Lower leg skin (tissue), 4 donors: ENCODE data around the gene TGFBR2. TPM values are rescaled to one million over a fixed set of nuclear protein-coding genes. Genes with fewer than 3 reads are reported as not detected.
"Not testable (repeated sequence)": the region's sequence is repeated elsewhere in the genome, so short reads cannot be mapped to it uniquely, and the experiment has no call there.

Experiments
- DNase-seq, 2 donors: peaks; one replicate each; pipeline ENCODE4 v3.0.0-alpha.2; 2019; ENCODE audit warnings: low spot score in 2 of 2
- H3K4me3 ChIP-seq: fragments of 200-600 bp; sonication (generic); 2 replicates; pipeline ENCODE4 v1.5.1; 2017; ENCODE audit warnings: mild to moderate bottlenecking, low read depth; ENCODE audit not compliant: poor library complexity, severe bottlenecking
- POLR2A ChIP-seq, 2 donors: fragments of 450-650 bp; IDR thresholded peaks; one replicate each; pipeline ENCODE4 v1.6.1; 2016 to 2017; ENCODE audit warnings: antibody characterized with exemption in 2 of 2, mild to moderate bottlenecking in 1 of 2, moderate library complexity in 1 of 2
- WGBS, 2 donors: methylation state at CpG; one replicate each; pipeline ENCODE4 v1.1.5; 2018; 5-methylcytosine and 5-hydroxymethylcytosine counted together
- intact Hi-C: fragments of 100-400 bp; cut with DNase I; formaldehyde crosslinking; loops from one replicate; pipeline ENCODE4 v1.15.0; 2023; ENCODE audit warnings: low total_unique reads
- total RNA-seq, 4 donors: library from RNA; depleted of rRNA; stranded (reverse); fragments of >200 nt; gene quantifications; one replicate each; pipeline ENCODE4 v1.1.0, GENCODE V29; 2016
- TF ChIP-seq, protein P1 (sequence below), 3 donors: fragments of 450-650 bp; IDR thresholded peaks; one replicate each; pipeline ENCODE4 v1.5.1; 2016; ENCODE audit warnings: antibody characterized with exemption in 3 of 3, mild to moderate bottlenecking in 3 of 3, moderate library complexity in 2 of 3

The TGFBR2 gene
- total RNA-seq, 4 donors from 2014 or later = 57.8 to 109 (median 71.4) TPM

DNA sequence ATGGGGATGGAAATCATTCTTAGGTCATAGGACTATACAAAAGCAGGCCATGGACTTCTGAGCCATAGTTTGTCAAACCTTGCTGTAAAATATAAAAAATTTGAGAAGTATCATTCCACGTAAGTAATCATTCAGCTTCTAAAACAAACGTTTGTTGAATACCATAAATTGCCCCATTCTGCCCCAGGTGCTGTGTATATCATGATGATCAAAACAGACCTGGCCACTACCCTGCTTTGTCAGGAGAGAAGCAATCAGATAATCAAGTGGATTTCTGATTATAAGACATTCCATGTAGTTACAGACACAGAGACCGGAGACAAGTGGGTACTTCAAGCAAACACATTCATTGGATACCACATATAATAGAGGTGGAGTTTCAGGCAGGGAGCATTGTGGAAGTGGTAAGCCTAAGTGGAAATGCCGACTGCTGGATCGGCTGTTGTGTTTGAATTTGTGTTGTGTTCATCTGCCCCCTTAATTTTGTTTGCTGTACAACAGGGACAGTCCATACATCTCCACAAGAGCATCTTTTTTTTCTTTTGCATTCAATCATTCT lies 61.7 kb downstream of the TGFBR2 start:
- DNase-seq = no peak
- TF ChIP-seq POLR2A (IDR thresholded peaks at IDR 0.05) = no peak
- TF ChIP-seq, protein P1, sequence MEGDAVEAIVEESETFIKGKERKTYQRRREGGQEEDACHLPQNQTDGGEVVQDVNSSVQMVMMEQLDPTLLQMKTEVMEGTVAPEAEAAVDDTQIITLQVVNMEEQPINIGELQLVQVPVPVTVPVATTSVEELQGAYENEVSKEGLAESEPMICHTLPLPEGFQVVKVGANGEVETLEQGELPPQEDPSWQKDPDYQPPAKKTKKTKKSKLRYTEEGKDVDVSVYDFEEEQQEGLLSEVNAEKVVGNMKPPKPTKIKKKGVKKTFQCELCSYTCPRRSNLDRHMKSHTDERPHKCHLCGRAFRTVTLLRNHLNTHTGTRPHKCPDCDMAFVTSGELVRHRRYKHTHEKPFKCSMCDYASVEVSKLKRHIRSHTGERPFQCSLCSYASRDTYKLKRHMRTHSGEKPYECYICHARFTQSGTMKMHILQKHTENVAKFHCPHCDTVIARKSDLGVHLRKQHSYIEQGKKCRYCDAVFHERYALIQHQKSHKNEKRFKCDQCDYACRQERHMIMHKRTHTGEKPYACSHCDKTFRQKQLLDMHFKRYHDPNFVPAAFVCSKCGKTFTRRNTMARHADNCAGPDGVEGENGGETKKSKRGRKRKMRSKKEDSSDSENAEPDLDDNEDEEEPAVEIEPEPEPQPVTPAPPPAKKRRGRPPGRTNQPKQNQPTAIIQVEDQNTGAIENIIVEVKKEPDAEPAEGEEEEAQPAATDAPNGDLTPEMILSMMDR (IDR thresholded peaks at IDR 0.05) = no peak
- intact Hi-C loops = no loop called here
- no peak overlapping the region for H3K4me3 ChIP-seq
- WGBS, 2 donors = 81% methylated on average over 5 of the region's 5 CpGs

GRCh38 chr3:30669360-30669934 lies 63.0 kb downstream of the TGFBR2 start:
- intact Hi-C loops, DNase-seq, H3K4me3 ChIP-seq: not testable (repeated sequence)
- WGBS, 2 donors = 95% methylated on average over 7 of the region's 7 CpGs

DNA sequence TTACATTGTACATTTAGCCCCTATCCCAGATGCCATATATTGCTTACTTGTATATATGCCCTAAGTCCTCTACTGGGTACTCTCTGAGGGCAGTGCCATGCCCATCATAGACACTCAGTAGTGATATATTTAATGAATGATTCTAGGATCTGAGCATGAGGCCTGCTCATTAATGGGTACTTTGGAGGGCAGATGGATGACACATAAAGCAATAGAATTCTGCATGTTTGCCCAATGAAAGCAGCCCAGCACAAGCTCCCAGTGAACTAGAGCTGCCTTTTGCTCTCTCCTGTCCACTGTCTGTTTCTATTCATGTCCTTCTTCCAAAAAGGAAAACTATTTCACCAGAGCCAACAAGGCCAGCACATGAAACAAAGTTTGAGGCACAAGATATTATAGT lies 63.9 kb downstream of the TGFBR2 start:
- DNase-seq = no peak
- no peak overlapping the region for H3K4me3 ChIP-seq
- TF ChIP-seq POLR2A (IDR thresholded peaks at IDR 0.05) = no peak
- TF ChIP-seq, protein P1 (IDR thresholded peaks at IDR 0.05) = no peak
- intact Hi-C loops = no loop called here

DNA sequence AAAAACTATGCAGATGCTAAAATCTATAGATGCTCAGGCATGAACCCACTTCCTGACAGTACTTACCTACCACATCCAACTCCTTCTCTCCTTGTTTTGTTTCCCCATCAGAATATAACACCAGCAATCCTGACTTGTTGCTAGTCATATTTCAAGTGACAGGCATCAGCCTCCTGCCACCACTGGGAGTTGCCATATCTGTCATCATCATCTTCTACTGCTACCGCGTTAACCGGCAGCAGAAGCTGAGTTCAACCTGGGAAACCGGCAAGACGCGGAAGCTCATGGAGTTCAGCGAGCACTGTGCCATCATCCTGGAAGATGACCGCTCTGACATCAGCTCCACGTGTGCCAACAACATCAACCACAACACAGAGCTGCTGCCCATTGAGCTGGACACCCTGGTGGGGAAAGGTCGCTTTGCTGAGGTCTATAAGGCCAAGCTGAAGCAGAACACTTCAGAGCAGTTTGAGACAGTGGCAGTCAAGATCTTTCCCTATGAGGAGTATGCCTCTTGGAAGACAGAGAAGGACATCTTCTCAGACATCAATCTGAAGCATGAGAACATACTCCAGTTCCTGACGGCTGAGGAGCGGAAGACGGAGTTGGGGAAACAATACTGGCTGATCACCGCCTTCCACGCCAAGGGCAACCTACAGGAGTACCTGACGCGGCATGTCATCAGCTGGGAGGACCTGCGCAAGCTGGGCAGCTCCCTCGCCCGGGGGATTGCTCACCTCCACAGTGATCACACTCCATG lies 65.3 kb downstream of the TGFBR2 start:
- intact Hi-C loops = no loop called here
- DNase-seq = no peak
- H3K4me3 ChIP-seq = no peak overlapping the region
- TF ChIP-seq POLR2A (IDR thresholded peaks at IDR 0.05) = no peak
- TF ChIP-seq, protein P1 (IDR thresholded peaks at IDR 0.05) = no peak
- WGBS, 2 donors = 98 to 99% methylated on average over 20 of the region's 20 CpGs

GRCh38 chr3:30672287-30672735 lies 65.9 kb downstream of the TGFBR2 start:
- no peak for TF ChIP-seq POLR2A (IDR thresholded peaks at IDR 0.05)
- TF ChIP-seq, protein P1 (IDR thresholded peaks at IDR 0.05) = no peak
- intact Hi-C loops = no loop called here
- no peak for DNase-seq
- H3K4me3 ChIP-seq = no peak overlapping the region
- WGBS, 2 donors = 93 to 94% methylated on average over 4 of the region's 4 CpGs

GRCh38 chr3:30672959-30673358 lies 66.6 kb downstream of the TGFBR2 start:
- no peak for DNase-seq
- TF ChIP-seq, protein P1 (IDR thresholded peaks at IDR 0.05) = no peak
- no peak for TF ChIP-seq POLR2A (IDR thresholded peaks at IDR 0.05)
- 81 to 84% methylated on average over 4 of the region's 4 CpGs for WGBS, 2 donors
- intact Hi-C loops = no loop called here
- no peak overlapping the region for H3K4me3 ChIP-seq
